MM.1S (cell line): ENCODE results near the gene SYT3.

Experiments used
- DNase-seq: peaks from one replicate; pipeline ENCODE4 v3.0.0-alpha.2; 2015
- H2AFZ ChIP-seq: fragments of 300-600 bp; sonication (generic); 2 replicates; pipeline ENCODE4 v1.6.0; 2016; ENCODE audit warnings: antibody characterized with exemption, low read length
- H3F3A ChIP-seq: fragments of 300-600 bp; sonication (generic); 2 replicates; pipeline ENCODE4 v1.6.1; 2016; ENCODE audit warnings: mild to moderate bottlenecking, antibody characterized with exemption, low read length, moderate library complexity, mixed read lengths; ENCODE audit not compliant: insufficient read depth
- H3K27ac ChIP-seq: fragments of 300-600 bp; sonication (generic); 2 replicates; pipeline ENCODE4 v1.5.1; 2016; ENCODE audit warnings: mild to moderate bottlenecking, low read length
- H3K27me3 ChIP-seq: fragments of 300-600 bp; sonication (generic); replicated peaks from 2 replicates; pipeline ENCODE4 v1.6.0; 2016; ENCODE audit warnings: low read length; ENCODE audit not compliant: insufficient read depth
- H3K36me3 ChIP-seq: fragments of 300-600 bp; sonication (generic); replicated peaks from 2 replicates; pipeline ENCODE4 v1.6.1; 2016; ENCODE audit warnings: mild to moderate bottlenecking, low read length, mixed read lengths; ENCODE audit not compliant: insufficient read depth
- H3K4me1 ChIP-seq: fragments of 300-600 bp; sonication (generic); 2 replicates; pipeline ENCODE4 v1.6.1; 2016; ENCODE audit warnings: low read length, mixed read lengths
- H3K4me2 ChIP-seq: fragments of 300-600 bp; sonication (generic); 2 replicates; pipeline ENCODE4 v1.6.0; 2016; ENCODE audit warnings: low read depth, low read length
- H3K4me3 ChIP-seq: fragments of 300-600 bp; sonication (generic); 2 replicates; pipeline ENCODE4 v1.5.1; 2016; ENCODE audit warnings: low read length, mixed read lengths
- H3K79me2 ChIP-seq: fragments of 300-600 bp; sonication (generic); 2 replicates; pipeline ENCODE4 v1.6.1; 2016; ENCODE audit warnings: mixed run types, low read length, mixed read lengths
- H3K9ac ChIP-seq: fragments of 300-600 bp; sonication (generic); 2 replicates; pipeline ENCODE4 v1.6.1; 2016; ENCODE audit warnings: low read length, mixed read lengths
- H3K9me2 ChIP-seq: fragments of 300-600 bp; sonication (generic); replicated peaks from 2 replicates; pipeline ENCODE4 v1.6.1; 2016; ENCODE audit warnings: mild to moderate bottlenecking, low read length, mixed read lengths; ENCODE audit not compliant: insufficient read depth
- H3K9me3 ChIP-seq: fragments of 300-600 bp; sonication (generic); replicated peaks from 2 replicates; pipeline ENCODE4 v1.6.1; 2016; ENCODE audit warnings: mild to moderate bottlenecking, low read length, mixed read lengths; ENCODE audit not compliant: insufficient read depth
- H4K20me1 ChIP-seq: fragments of 300-600 bp; sonication (generic); 2 replicates; pipeline ENCODE4 v1.6.1; 2016; ENCODE audit warnings: mild to moderate bottlenecking, low read length, moderate library complexity, mixed read lengths; ENCODE audit not compliant: insufficient read depth
- EZH2 ChIP-seq: fragments of 300-600 bp; sonication (generic); optimal IDR thresholded peaks from 2 replicates; pipeline ENCODE3; 2017; ENCODE audit warnings: low read depth, mild to moderate bottlenecking, antibody characterized with exemption, low read length, mixed read lengths
- EZH2phosphoT487 ChIP-seq: fragments of 300-600 bp; sonication (generic); IDR thresholded peaks from 2 replicates; pipeline ENCODE4 v1.6.1; 2018; ENCODE audit warnings: antibody characterized with exemption, low read length
- TF ChIP-seq, protein P1 (sequence below): fragments of 300-600 bp; sonication (generic); IDR thresholded peaks from 2 replicates; pipeline ENCODE4 v1.5.1; 2016; ENCODE audit warnings: antibody characterized with exemption, low read length, mixed read lengths

SYT3 gene

DNA sequence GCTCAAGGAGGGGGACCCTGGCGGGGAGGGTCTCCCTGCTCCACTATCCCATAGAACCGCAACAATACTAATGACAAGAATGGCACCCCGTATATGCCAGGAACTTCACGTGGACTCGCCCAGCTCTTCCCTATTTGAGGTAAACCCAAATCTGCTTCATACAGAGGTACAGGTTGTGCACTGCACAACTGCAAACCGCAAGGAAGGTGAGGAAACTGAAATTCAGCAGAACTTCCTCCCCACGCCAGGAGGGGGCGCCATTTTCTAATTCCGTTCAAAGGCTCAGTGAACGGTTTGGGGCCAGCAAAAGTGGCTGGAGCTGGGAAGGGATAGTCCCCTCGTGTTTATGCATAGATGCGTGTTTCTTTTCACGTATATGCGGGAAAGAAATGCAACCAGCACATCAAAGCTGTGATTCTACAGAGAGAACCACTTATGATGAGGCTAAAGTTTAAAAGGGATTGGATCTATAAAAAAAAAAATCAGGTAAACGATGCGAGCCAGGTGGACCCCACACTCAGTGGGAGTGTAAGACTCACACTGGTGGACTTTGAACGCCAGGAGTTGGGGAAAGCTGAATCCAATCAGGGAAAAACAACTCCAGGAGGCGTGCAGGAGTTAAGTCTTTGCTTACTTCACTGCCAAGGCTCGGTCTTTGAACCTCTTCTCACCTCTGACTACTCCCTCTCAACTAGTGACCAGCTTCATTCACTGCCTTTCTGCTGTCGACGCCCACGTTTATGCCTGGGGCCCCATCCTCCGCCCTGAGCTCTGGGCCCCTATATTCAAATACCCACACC lies 29.8 kb upstream of the SYT3 start:
- H3K27ac ChIP-seq = no peak overlapping the region
- no peak overlapping the region for H3K4me2 ChIP-seq
- H3F3A ChIP-seq = no peaks in the 10 kb centered on the region
- TF ChIP-seq EZH2 = no peak
- TF ChIP-seq, protein P1, sequence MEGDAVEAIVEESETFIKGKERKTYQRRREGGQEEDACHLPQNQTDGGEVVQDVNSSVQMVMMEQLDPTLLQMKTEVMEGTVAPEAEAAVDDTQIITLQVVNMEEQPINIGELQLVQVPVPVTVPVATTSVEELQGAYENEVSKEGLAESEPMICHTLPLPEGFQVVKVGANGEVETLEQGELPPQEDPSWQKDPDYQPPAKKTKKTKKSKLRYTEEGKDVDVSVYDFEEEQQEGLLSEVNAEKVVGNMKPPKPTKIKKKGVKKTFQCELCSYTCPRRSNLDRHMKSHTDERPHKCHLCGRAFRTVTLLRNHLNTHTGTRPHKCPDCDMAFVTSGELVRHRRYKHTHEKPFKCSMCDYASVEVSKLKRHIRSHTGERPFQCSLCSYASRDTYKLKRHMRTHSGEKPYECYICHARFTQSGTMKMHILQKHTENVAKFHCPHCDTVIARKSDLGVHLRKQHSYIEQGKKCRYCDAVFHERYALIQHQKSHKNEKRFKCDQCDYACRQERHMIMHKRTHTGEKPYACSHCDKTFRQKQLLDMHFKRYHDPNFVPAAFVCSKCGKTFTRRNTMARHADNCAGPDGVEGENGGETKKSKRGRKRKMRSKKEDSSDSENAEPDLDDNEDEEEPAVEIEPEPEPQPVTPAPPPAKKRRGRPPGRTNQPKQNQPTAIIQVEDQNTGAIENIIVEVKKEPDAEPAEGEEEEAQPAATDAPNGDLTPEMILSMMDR = peak; percentile 79
- H3K9ac ChIP-seq = no peak overlapping the region
- no peaks in the 10 kb centered on the region for H3K36me3 ChIP-seq
- H3K4me1 ChIP-seq = no peaks in the 10 kb centered on the region
- peak; percentile 26 for DNase-seq
- peaks cover 58% of the 10 kb centered on the region for H3K27me3 ChIP-seq
- no peak overlapping the region for H3K4me3 ChIP-seq
- no peaks in the 10 kb centered on the region for H3K9me3 ChIP-seq
- H3K79me2 ChIP-seq = no peaks in the 10 kb centered on the region
- no peaks in the 10 kb centered on the region for H4K20me1 ChIP-seq
- no peaks in the 10 kb centered on the region for H3K9me2 ChIP-seq
- no peak overlapping the region for H2AFZ ChIP-seq

DNA sequence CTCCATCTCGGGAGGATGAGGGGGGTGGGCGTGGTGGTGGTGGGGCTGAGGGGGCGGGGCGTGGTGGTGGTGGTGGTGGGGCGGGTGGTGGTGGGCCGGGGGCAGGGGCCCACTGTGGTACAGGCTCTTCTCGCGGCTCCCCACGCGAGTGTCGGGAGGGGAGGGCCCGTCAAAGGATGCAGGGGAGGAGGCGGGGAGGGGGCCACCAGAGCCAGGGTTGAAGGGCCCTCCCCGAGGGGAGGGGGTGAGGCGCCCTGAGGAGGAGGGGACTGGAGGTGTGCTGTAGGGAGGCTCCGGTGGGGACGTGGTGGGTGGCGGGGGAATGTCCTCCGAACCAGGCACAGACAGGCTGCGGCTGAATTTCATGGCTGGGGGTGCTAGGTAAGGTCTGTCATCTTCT lies 29.2 kb upstream of the SYT3 start:
- no peaks in the 10 kb centered on the region for H3K79me2 ChIP-seq
- H4K20me1 ChIP-seq = no peaks in the 10 kb centered on the region
- no peaks in the 10 kb centered on the region for H3K9me2 ChIP-seq
- no peak for DNase-seq
- no peaks in the 10 kb centered on the region for H3K4me1 ChIP-seq
- no peak overlapping the region for H2AFZ ChIP-seq
- H3K9me3 ChIP-seq = no peaks in the 10 kb centered on the region
- no peaks in the 10 kb centered on the region for H3K36me3 ChIP-seq
- H3K27me3 ChIP-seq = peaks cover 58% of the 10 kb centered on the region
- no peak overlapping the region for H3K9ac ChIP-seq
- TF ChIP-seq, protein P1 = no peak
- TF ChIP-seq EZH2 (no peak), EZH2phosphoT487 (no peak)
- H3F3A ChIP-seq = no peaks in the 10 kb centered on the region
- H3K27ac ChIP-seq = no peak overlapping the region
- H3K4me3 ChIP-seq = no peak overlapping the region
- H3K4me2 ChIP-seq = no peak overlapping the region

DNA sequence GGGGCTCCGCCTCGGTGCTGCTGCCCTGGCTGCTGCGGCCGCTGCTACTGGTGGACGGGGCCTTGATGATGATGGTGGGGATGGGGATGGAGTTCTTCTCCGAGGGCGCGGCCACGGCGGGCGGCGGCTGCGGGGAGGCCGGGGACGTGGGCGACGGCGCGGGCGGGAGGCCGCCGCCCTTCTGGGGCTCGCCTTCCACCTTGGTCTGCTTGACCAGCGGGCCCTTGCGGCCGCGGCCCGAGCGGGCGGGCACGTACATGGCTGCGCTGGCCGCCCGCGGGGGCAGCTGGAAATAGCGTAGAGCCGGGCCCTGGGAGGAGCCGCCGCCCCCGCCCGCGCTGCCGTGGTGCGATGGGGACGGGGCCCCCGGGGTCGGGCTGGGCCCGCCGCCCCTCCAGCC lies 28.7 kb upstream of the SYT3 start:
- no peaks in the 10 kb centered on the region for H4K20me1 ChIP-seq
- H3K27me3 ChIP-seq = peaks cover 56% of the 10 kb centered on the region
- no peaks in the 10 kb centered on the region for H3K9me3 ChIP-seq
- TF ChIP-seq, protein P1 = no peak
- no peaks in the 10 kb centered on the region for H3K36me3 ChIP-seq
- H3K27ac ChIP-seq = no peak overlapping the region
- H3K9ac ChIP-seq = no peak overlapping the region
- H3K4me2 ChIP-seq = no peak overlapping the region
- H3K4me3 ChIP-seq = no peak overlapping the region
- no peaks in the 10 kb centered on the region for H3K4me1 ChIP-seq
- no peak for DNase-seq
- no peaks in the 10 kb centered on the region for H3F3A ChIP-seq
- no peak overlapping the region for H2AFZ ChIP-seq
- no peaks in the 10 kb centered on the region for H3K9me2 ChIP-seq
- no peaks in the 10 kb centered on the region for H3K79me2 ChIP-seq
